HCT116 (cell line): ENCODE data around the gene F2RL3. TPM values are rescaled to one million over a fixed set of nuclear protein-coding genes. Genes with fewer than 3 reads are reported as not detected.

Experiments used
- ATAC-seq: fragments of 200-7000 bp; cut with Tn5 transposase; 2 replicates; pipeline ENCODE4 v1.9.1; 2020; ENCODE audit warnings: mild to moderate bottlenecking, moderate library complexity
- BruUV-seq: library from RNA; stranded (reverse); fragments of 400-500 nt; replicated peaks from 2 replicates; lab custom pipeline; 2021; lab: Mats Ljungman, UMichigan
- CTCF ChIA-PET: fragments of 300-600 bp; sonication (Branson Sonifier 250); formaldehyde crosslinking; loops from one replicate; lab custom pipeline; 2021; ENCODE audit warnings: antibody characterized with exemption; lab: Charles Lee
- POLR2A ChIA-PET: fragments of 300-600, 350-600 bp; sonication (Branson Sonifier 250); formaldehyde crosslinking; loops from one replicate; lab custom pipeline; 2021; ENCODE audit warnings: antibody characterized with exemption; lab: Charles Lee
- RAD21 ChIA-PET, 2 experiments: fragments of 300-600 bp; sonication (Branson Sonifier 250); formaldehyde crosslinking; loops; one replicate each; lab custom pipeline; 2023; ENCODE audit warnings: low total read pairs in 2 of 2; ENCODE audit not compliant: uncharacterized antibody in 2 of 2, unreplicated experiment in 2 of 2, low non-redundant PET in 1 of 2; lab: Charles Lee
- DNase-seq: peaks from one replicate; pipeline ENCODE4 v3.0.0-alpha.2; 2010; ENCODE audit warnings: low read depth, low spot score
- H2AFZ ChIP-seq: fragments of 200-600 bp; shearing (Covaris generic), sonication (generic); 2 replicates; pipeline ENCODE4 v1.6.1; 2017; ENCODE audit warnings: low read depth, mixed run types, mixed read lengths, antibody characterized with exemption, low read length; ENCODE audit not compliant: poor library complexity, severe bottlenecking
- H3K27ac ChIP-seq: 2 replicates; pipeline ENCODE4 v1.5.1; 2012; ENCODE audit warnings: low read depth, low read length
- H3K27me3 ChIP-seq: fragments of 200-600 bp; sonication (generic); 2 replicates; pipeline ENCODE4 v1.6.1; 2016; ENCODE audit warnings: mixed run types, low read length, mixed read lengths; ENCODE audit not compliant: insufficient read depth
- H3K36me3 ChIP-seq, 2 experiments: fragments of 200-500 bp in 1 of 2; fragments of 200-600 bp in 1 of 2; sonication (Bioruptor generic) in 1 of 2; sonication (generic) in 1 of 2; 2 replicates each; pipeline versions ENCODE4 v1.5.1 to v1.6.1; 2014 to 2016; ENCODE audit warnings: low read length in 2 of 2, inconsistent platforms in 1 of 2, mixed read lengths in 1 of 2, mixed run types in 1 of 2; ENCODE audit not compliant: insufficient read depth in 2 of 2, control insufficient read depth in 1 of 2
- H3K4me1 ChIP-seq, 2 experiments: fragments of 200-600 bp in 1 of 2; sonication (generic) in 1 of 2; 2 replicates each; pipeline versions ENCODE4 v1.5.1 to v1.6.1; 2012 to 2017; ENCODE audit warnings: low read length in 2 of 2, inconsistent platforms in 1 of 2, mild to moderate bottlenecking in 1 of 2, mixed read lengths in 1 of 2, mixed run types in 1 of 2, moderate library complexity in 1 of 2; ENCODE audit not compliant: insufficient read depth in 2 of 2, control insufficient read depth in 1 of 2
- H3K4me2 ChIP-seq: fragments of 200-600 bp; sonication (generic); 2 replicates; pipeline ENCODE4 v1.6.1; 2017; ENCODE audit warnings: mixed run types, low read length, mixed read lengths
- H3K4me3 ChIP-seq, 2 experiments: fragments of 200-600 bp in 1 of 2; sonication (generic) in 1 of 2; replicated peaks in 1 of 2; 2 replicates each; pipeline ENCODE4 v1.5.1; 2011 to 2016; ENCODE audit warnings: low read length in 2 of 2, control low read depth in 1 of 2, low read depth in 1 of 2, mild to moderate bottlenecking in 1 of 2, mixed read lengths in 1 of 2, mixed run types in 1 of 2
- H3K79me2 ChIP-seq: fragments of 200-600 bp; sonication (generic); 2 replicates; pipeline ENCODE4 v1.6.1; 2017; ENCODE audit warnings: mild to moderate bottlenecking, mixed run types, low read length, moderate library complexity, mixed read lengths; ENCODE audit not compliant: insufficient read depth
- H3K9ac ChIP-seq: fragments of 200-600 bp; sonication (generic); 2 replicates; pipeline ENCODE4 v1.6.1; 2016; ENCODE audit warnings: low read length, mixed read lengths
- H3K9me2 ChIP-seq: fragments of 200-600 bp; sonication (generic), shearing (Covaris generic); 2 replicates; pipeline ENCODE4 v1.6.1; 2017; ENCODE audit warnings: mixed run types, mild to moderate bottlenecking, moderate library complexity; ENCODE audit not compliant: insufficient read depth
- H3K9me3 ChIP-seq, 2 experiments: fragments of 200-500 bp in 1 of 2; fragments of 200-600 bp in 1 of 2; sonication (Bioruptor generic) in 1 of 2; sonication (generic) in 1 of 2; 2 replicates each; pipeline ENCODE4 v1.6.1; 2014 to 2017; ENCODE audit warnings: low read length in 2 of 2, mixed read lengths in 2 of 2, inconsistent platforms in 1 of 2, low read depth in 1 of 2, mild to moderate bottlenecking in 1 of 2, mixed run types in 1 of 2, moderate library complexity in 1 of 2; ENCODE audit not compliant: control insufficient read depth in 1 of 2, insufficient read depth in 1 of 2
- H4K20me1 ChIP-seq: fragments of 200-600 bp; sonication (generic), shearing (Covaris generic); 2 replicates; pipeline ENCODE4 v1.6.1; 2017; ENCODE audit warnings: mixed run types, mild to moderate bottlenecking, moderate library complexity; ENCODE audit not compliant: insufficient read depth
- CEBPB ChIP-seq: IDR thresholded peaks from 2 replicates; pipeline ENCODE4 v1.6.1; 2012; ENCODE audit warnings: low read depth
- CTCF ChIP-seq, 3 experiments: fragments of 200-600 bp in 1 of 3; sonication (generic) in 1 of 3; IDR thresholded peaks in 2 of 3; conservative IDR thresholded peaks in 1 of 3; 2 replicates each; pipeline ENCODE4 v1.5.1; 2012 to 2017; ENCODE audit warnings: low read depth in 2 of 3, low read length in 2 of 3, antibody characterized with exemption in 1 of 3, borderline replicate concordance in 1 of 3, control low read depth in 1 of 3, mild to moderate bottlenecking in 1 of 3, mixed read lengths in 1 of 3, mixed run types in 1 of 3, moderate library complexity in 1 of 3; ENCODE audit not compliant: insufficient read depth in 1 of 3
- ELF1 ChIP-seq: IDR thresholded peaks from 2 replicates; pipeline ENCODE4 v1.6.1; 2012; ENCODE audit warnings: low read depth, borderline replicate concordance
- EZH2phosphoT487 ChIP-seq: fragments of 200-600 bp; IDR thresholded peaks from 2 replicates; pipeline ENCODE4 v1.6.1; 2018; ENCODE audit warnings: antibody characterized with exemption, borderline replicate concordance
- FOSL1 ChIP-seq: IDR thresholded peaks from 2 replicates; pipeline ENCODE4 v1.6.1; 2012; ENCODE audit warnings: low read depth
- MAX ChIP-seq: IDR thresholded peaks from 2 replicates; pipeline ENCODE4 v1.6.1; 2012
- POLR2AphosphoS5 ChIP-seq: IDR thresholded peaks from 2 replicates; pipeline ENCODE4 v1.6.1; 2011; ENCODE audit warnings: mild to moderate bottlenecking, low read depth, low read length, moderate library complexity
- RAD21 ChIP-seq: IDR thresholded peaks from 2 replicates; pipeline ENCODE4 v1.6.1; 2012; ENCODE audit warnings: low read depth, mild to moderate bottlenecking
- SP1 ChIP-seq: IDR thresholded peaks from 2 replicates; pipeline ENCODE4 v1.6.1; 2012; ENCODE audit warnings: low read depth
- SRF ChIP-seq: IDR thresholded peaks from 2 replicates; pipeline ENCODE4 v1.6.1; 2012; ENCODE audit warnings: low read depth
- ZFX ChIP-seq: fragments of 450-650 bp; IDR thresholded peaks from 2 replicates; pipeline ENCODE4 v1.6.1; 2017
- intact Hi-C: fragments of 100-400 bp; cut with micrococcal nuclease; formaldehyde crosslinking; loops from 2 replicates; pipeline ENCODE4 v1.10.0; 2022
- total RNA-seq: library from RNA; stranded (reverse); gene quantifications from one replicate; pipeline ENCODE4 v1.2.1, GENCODE V29; 2021; ENCODE audit not compliant: unreplicated experiment

F2RL3 gene
- total RNA-seq, 1 experiment from 2014 or later, result 0.10 TPM

DNA sequence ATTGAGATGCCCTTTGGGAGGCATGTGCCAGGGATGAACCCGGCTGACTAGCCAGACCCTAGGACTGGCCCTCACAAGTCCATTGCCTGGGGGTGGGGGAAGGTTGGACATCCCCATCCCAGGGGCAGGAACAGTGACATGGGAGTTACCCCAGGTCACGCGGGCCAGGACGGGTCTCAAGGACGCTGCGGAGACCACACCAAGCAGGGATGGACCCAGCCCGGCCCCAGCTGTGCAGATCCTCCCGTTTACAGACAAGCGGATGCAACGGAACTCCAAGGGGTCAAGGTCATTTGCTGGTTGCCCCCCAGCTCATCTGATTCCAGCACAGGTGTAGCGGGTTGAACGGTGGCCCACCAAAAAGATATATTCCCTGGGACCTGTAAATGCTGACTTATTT, 20.0 kb downstream of the F2RL3 start:
- H3K4me2 ChIP-seq, result no peak overlapping the region
- RAD21 ChIA-PET, result no interaction called here
- peaks cover 13 to 16% of the 10 kb centered on the region in 2 experiments; a peak in 2 of 4 replicates for H3K9me3 ChIP-seq
- BruUV-seq, result no TSS peak
- H3K27me3 ChIP-seq, result no peaks in the 10 kb centered on the region
- POLR2A ChIA-PET, result no interaction called here
- no peak for TF ChIP-seq ZFX
- TF ChIP-seq MAX, result no peak
- no peak for TF ChIP-seq ELF1
- TF ChIP-seq SRF, result no peak
- no peak for TF ChIP-seq RAD21
- TF ChIP-seq EZH2phosphoT487, result no peak
- no peak for TF ChIP-seq CEBPB
- no peak for TF ChIP-seq FOSL1
- no peak for TF ChIP-seq CTCF (IDR thresholded peaks at IDR 0.05 in 2 of 3, conservative IDR thresholded peaks at IDR 0.05 in 1 of 3; ENCODE audit: borderline replicate concordance in 1 of 3, insufficient read depth in 1 of 3, low read depth in 2 of 3, low read length in 2 of 3)
- no peak for TF ChIP-seq SP1
- no peak for TF ChIP-seq POLR2AphosphoS5
- no peak overlapping the region for H3K27ac ChIP-seq
- CTCF ChIA-PET, result no interaction called here
- H2AFZ ChIP-seq, result no peak overlapping the region
- no peak for DNase-seq
- H3K79me2 ChIP-seq, result no peaks in the 10 kb centered on the region
- no peaks in the 10 kb centered on the region for H3K4me1 ChIP-seq
- ATAC-seq, result no peak
- intact Hi-C loops, result no loop called here
- H3K36me3 ChIP-seq, result no peaks in the 10 kb centered on the region
- H3K4me3 ChIP-seq, result no peak overlapping the region
- H4K20me1 ChIP-seq, result no peaks in the 10 kb centered on the region
- no peaks in the 10 kb centered on the region for H3K9me2 ChIP-seq
- H3K9ac ChIP-seq, result no peak overlapping the region
